WTC11 (cell line): ENCODE measurements around the gene WDFY3. TPM values are rescaled to one million over a fixed set of nuclear protein-coding genes. Genes with fewer than 3 reads are reported as not detected.

Source experiments
- AFF4 ChIP-seq: sonication (generic); formaldehyde crosslinking; IDR thresholded peaks from 2 replicates; pipeline ENCODE4 v1.8.1; 2023; ENCODE audit warnings: mild to moderate bottlenecking, missing genetic modification reagents, borderline replicate concordance
- ATF6 ChIP-seq: sonication (generic); formaldehyde crosslinking; IDR thresholded peaks from 2 replicates; pipeline ENCODE4 v1.8.1; 2023; ENCODE audit warnings: mild to moderate bottlenecking, missing genetic modification reagents
- CREM ChIP-seq: sonication (generic); formaldehyde crosslinking; IDR thresholded peaks from 2 replicates; pipeline ENCODE4 v1.8.1; 2022; ENCODE audit warnings: mild to moderate bottlenecking, missing genetic modification reagents, moderate library complexity
- E2F5 ChIP-seq: sonication (generic); formaldehyde crosslinking; IDR thresholded peaks from 2 replicates; pipeline ENCODE4 v1.8.1; 2022; ENCODE audit warnings: mild to moderate bottlenecking, moderate library complexity, missing genetic modification reagents
- ELF4 ChIP-seq: sonication (generic); formaldehyde crosslinking; IDR thresholded peaks from 2 replicates; pipeline ENCODE4 v1.8.1; 2022; ENCODE audit warnings: low read depth, mild to moderate bottlenecking, moderate library complexity, missing genetic modification reagents
- EMX1 ChIP-seq: fragments of 250-450 bp; sonication (Bioruptor Pico); IDR thresholded peaks from 2 replicates; pipeline ENCODE4 v1.8.0; 2021; ENCODE audit warnings: mild to moderate bottlenecking
- ETV6 ChIP-seq: sonication (generic); formaldehyde crosslinking; IDR thresholded peaks from 2 replicates; pipeline ENCODE4 v1.8.1; 2022; ENCODE audit warnings: mild to moderate bottlenecking, missing genetic modification reagents
- IRF2 ChIP-seq: sonication (generic); formaldehyde crosslinking; IDR thresholded peaks from 2 replicates; pipeline ENCODE4 v1.8.0; 2022; ENCODE audit warnings: low read depth, missing genetic modification reagents, borderline replicate concordance
- JAZF1 ChIP-seq: fragments of 250-450 bp; sonication (Bioruptor Pico); IDR thresholded peaks from 2 replicates; pipeline ENCODE4 v1.9.0; 2021; ENCODE audit warnings: moderate library complexity, mild to moderate bottlenecking, inconsistent platforms
- MXD4 ChIP-seq: fragments of 250-450 bp; sonication (Bioruptor Pico); IDR thresholded peaks from 2 replicates; pipeline ENCODE4 v1.8.0; 2021; ENCODE audit warnings: mild to moderate bottlenecking, moderate library complexity, borderline replicate concordance
- NR1H2 ChIP-seq: sonication (generic); formaldehyde crosslinking; IDR thresholded peaks from 2 replicates; pipeline ENCODE4 v1.9.0; 2021; ENCODE audit warnings: mild to moderate bottlenecking, moderate library complexity, missing genetic modification reagents
- RELA ChIP-seq: sonication (generic); formaldehyde crosslinking; IDR thresholded peaks from 2 replicates; pipeline ENCODE4 v1.8.1; 2022; ENCODE audit warnings: missing genetic modification reagents, mild to moderate bottlenecking, borderline replicate concordance
- SMAD4 ChIP-seq: sonication (generic); formaldehyde crosslinking; IDR thresholded peaks from 2 replicates; pipeline ENCODE4 v1.8.0; 2022; ENCODE audit warnings: mild to moderate bottlenecking, missing genetic modification reagents
- TEAD1 ChIP-seq: sonication (generic); formaldehyde crosslinking; IDR thresholded peaks from 2 replicates; pipeline ENCODE4 v1.8.0; 2022; ENCODE audit warnings: mild to moderate bottlenecking, missing genetic modification reagents
- ZBTB21 ChIP-seq: sonication (generic); formaldehyde crosslinking; IDR thresholded peaks from 2 replicates; pipeline ENCODE4 v1.8.1; 2023; ENCODE audit warnings: mild to moderate bottlenecking, missing genetic modification reagents, borderline replicate concordance
- ZNF138 ChIP-seq: sonication (generic); formaldehyde crosslinking; conservative IDR thresholded peaks from 2 replicates; pipeline ENCODE4 v1.8.1; 2022; ENCODE audit warnings: mild to moderate bottlenecking, moderate library complexity, missing genetic modification reagents
- ZNF232 ChIP-seq: sonication (generic); formaldehyde crosslinking; IDR thresholded peaks from 2 replicates; pipeline ENCODE4 v1.8.0; 2022; ENCODE audit warnings: mild to moderate bottlenecking, missing genetic modification reagents
- ZNF263 ChIP-seq: sonication (generic); formaldehyde crosslinking; IDR thresholded peaks from 2 replicates; pipeline ENCODE4 v1.8.1; 2022; ENCODE audit warnings: low read depth, mild to moderate bottlenecking, moderate library complexity, missing genetic modification reagents
- ZNF512 ChIP-seq: sonication (generic); formaldehyde crosslinking; IDR thresholded peaks from 2 replicates; pipeline ENCODE4 v1.8.1; 2022; ENCODE audit warnings: missing genetic modification reagents, borderline replicate concordance
- total RNA-seq: library from RNA; stranded (reverse); gene quantifications from 3 replicates; pipeline ENCODE4 v1.2.3, GENCODE V29; 2021
- TF ChIP-seq, protein P1 (sequence below): fragments of 250-450 bp; sonication (Bioruptor Pico); conservative IDR thresholded peaks from 2 replicates; pipeline ENCODE4 v1.9.0; 2021; ENCODE audit warnings: mild to moderate bottlenecking
- TF ChIP-seq, protein P2 (sequence below): sonication (generic); formaldehyde crosslinking; IDR thresholded peaks from 2 replicates; pipeline ENCODE4 v1.8.0; 2022; ENCODE audit warnings: mild to moderate bottlenecking, missing genetic modification reagents
- TF ChIP-seq, protein P3 (sequence below): fragments of 250-450 bp; sonication (Bioruptor Pico); IDR thresholded peaks from 2 replicates; pipeline ENCODE4 v1.8.0; 2021; ENCODE audit warnings: mild to moderate bottlenecking
- TF ChIP-seq, protein P4 (sequence below): sonication (generic); formaldehyde crosslinking; IDR thresholded peaks from 2 replicates; pipeline ENCODE4 v1.8.1; 2023; ENCODE audit warnings: mild to moderate bottlenecking, missing genetic modification reagents, moderate library complexity
- TF ChIP-seq, protein P5 (sequence below): sonication (generic); formaldehyde crosslinking; IDR thresholded peaks from 2 replicates; pipeline ENCODE4 v1.8.1; 2022; ENCODE audit warnings: mild to moderate bottlenecking, missing genetic modification reagents, moderate library complexity, borderline replicate concordance

WDFY3 gene
- total RNA-seq, 1 experiment from 2014 or later: 77.2 TPM

GRCh38 chr4:84647312-84647884, 319.1 kb downstream of the WDFY3 start (continued):
- TF ChIP-seq, protein P1, sequence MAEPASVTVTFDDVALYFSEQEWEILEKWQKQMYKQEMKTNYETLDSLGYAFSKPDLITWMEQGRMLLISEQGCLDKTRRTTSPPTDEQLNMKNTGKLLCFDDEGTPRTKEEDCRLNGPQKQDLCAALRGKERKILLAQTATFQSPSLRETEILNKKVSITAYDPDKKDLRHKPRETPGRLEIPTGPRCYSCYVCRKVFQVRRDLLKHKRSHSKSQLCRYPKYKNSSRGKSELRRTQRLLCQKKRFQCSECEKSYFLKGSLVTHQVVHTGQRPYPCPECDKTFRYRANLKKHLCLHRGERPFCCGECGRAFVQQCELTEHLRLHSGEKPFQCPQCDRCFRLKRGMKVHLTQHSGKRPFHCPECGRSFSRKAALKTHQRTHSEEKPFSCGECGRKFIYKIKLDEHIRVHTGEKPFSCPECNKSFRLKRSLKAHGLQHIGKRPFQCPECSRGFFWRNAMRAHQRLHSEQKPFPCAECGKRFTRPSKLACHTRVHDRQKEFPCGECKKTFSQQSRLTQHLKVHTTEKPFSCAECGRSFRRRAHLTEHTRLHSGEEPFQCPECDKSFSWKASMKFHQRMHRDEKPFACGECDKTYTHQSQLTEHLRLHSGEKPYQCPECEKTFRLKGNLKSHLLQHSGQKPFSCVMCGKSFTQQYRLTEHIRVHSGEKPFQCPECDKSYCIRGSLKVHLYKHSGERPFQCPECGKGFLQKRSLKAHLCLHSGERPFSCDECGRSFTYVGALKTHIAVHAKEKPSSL: no peak
- TF ChIP-seq AFF4 (no peak), CREM (CRISPR knock-in tag) (no peak), IRF2 (CRISPR knock-in tag) (no peak), ELF4 (CRISPR knock-in tag) (no peak), MXD4 (CRISPR knock-in tag) (no peak), RELA (no peak), ZNF138 (CRISPR knock-in tag) (no peak), ZBTB21 (peak; percentile 43; the same call in 1 of the 2 replicates), NR1H2 (CRISPR knock-in tag) (no peak), JAZF1 (CRISPR knock-in tag) (no peak), ZNF263 (CRISPR knock-in tag) (no peak), ZNF232 (CRISPR knock-in tag) (no peak), SMAD4 (CRISPR knock-in tag) (no peak), ZNF512 (CRISPR knock-in tag) (no peak), E2F5 (no peak), ETV6 (CRISPR knock-in tag) (peak; percentile 58; the same call in 1 of the 2 replicates), EMX1 (no peak), ATF6 (no peak), TEAD1 (peak; percentile 85; the same call in 1 of the 2 replicates)
- TF ChIP-seq, protein P2, sequence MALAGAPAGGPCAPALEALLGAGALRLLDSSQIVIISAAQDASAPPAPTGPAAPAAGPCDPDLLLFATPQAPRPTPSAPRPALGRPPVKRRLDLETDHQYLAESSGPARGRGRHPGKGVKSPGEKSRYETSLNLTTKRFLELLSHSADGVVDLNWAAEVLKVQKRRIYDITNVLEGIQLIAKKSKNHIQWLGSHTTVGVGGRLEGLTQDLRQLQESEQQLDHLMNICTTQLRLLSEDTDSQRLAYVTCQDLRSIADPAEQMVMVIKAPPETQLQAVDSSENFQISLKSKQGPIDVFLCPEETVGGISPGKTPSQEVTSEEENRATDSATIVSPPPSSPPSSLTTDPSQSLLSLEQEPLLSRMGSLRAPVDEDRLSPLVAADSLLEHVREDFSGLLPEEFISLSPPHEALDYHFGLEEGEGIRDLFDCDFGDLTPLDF: no peak
- TF ChIP-seq, protein P3, sequence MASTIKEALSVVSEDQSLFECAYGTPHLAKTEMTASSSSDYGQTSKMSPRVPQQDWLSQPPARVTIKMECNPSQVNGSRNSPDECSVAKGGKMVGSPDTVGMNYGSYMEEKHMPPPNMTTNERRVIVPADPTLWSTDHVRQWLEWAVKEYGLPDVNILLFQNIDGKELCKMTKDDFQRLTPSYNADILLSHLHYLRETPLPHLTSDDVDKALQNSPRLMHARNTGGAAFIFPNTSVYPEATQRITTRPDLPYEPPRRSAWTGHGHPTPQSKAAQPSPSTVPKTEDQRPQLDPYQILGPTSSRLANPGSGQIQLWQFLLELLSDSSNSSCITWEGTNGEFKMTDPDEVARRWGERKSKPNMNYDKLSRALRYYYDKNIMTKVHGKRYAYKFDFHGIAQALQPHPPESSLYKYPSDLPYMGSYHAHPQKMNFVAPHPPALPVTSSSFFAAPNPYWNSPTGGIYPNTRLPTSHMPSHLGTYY: no peak
- TF ChIP-seq, protein P4, sequence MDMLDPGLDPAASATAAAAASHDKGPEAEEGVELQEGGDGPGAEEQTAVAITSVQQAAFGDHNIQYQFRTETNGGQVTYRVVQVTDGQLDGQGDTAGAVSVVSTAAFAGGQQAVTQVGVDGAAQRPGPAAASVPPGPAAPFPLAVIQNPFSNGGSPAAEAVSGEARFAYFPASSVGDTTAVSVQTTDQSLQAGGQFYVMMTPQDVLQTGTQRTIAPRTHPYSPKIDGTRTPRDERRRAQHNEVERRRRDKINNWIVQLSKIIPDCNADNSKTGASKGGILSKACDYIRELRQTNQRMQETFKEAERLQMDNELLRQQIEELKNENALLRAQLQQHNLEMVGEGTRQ (CRISPR knock-in tag): peak; percentile 14; the same call in 1 of the 2 replicates
- TF ChIP-seq, protein P5, sequence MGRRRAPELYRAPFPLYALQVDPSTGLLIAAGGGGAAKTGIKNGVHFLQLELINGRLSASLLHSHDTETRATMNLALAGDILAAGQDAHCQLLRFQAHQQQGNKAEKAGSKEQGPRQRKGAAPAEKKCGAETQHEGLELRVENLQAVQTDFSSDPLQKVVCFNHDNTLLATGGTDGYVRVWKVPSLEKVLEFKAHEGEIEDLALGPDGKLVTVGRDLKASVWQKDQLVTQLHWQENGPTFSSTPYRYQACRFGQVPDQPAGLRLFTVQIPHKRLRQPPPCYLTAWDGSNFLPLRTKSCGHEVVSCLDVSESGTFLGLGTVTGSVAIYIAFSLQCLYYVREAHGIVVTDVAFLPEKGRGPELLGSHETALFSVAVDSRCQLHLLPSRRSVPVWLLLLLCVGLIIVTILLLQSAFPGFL (CRISPR knock-in tag): no peak
